Liver (tissue), 3 donors: Measurements from ENCODE around the gene CEP164.

ENCODE experiments used
- RAD21 ChIP-seq, 2 donors: IDR thresholded peaks; 2 replicates each; pipeline ENCODE4 v1.6.1; 2016; ENCODE audit warnings: antibody characterized with exemption in 2 of 2, mild to moderate bottlenecking in 2 of 2
- RXRA ChIP-seq, 2 donors: IDR thresholded peaks; 2 replicates each; pipeline ENCODE4 v1.6.1; 2017 to 2018; ENCODE audit warnings: antibody characterized with exemption in 2 of 2, mild to moderate bottlenecking in 1 of 2
- TAF1 ChIP-seq: conservative IDR thresholded peaks from 2 replicates; pipeline ENCODE4 v1.6.1; 2016; ENCODE audit warnings: antibody characterized with exemption, mild to moderate bottlenecking
- TF ChIP-seq, protein P1 (sequence below): fragments of 150-350 bp; IDR thresholded peaks from 2 replicates; pipeline ENCODE4 v1.5.1; 2017; ENCODE audit warnings: improper control_type of control experiment, low read depth, low read length; ENCODE audit not compliant: missing input control
- TF ChIP-seq, protein P2 (sequence below): IDR thresholded peaks from 2 replicates; pipeline ENCODE4 v1.6.1; 2016; ENCODE audit warnings: antibody characterized with exemption
- donor health status: healthy.
- donor health status: healthy.

DNA sequence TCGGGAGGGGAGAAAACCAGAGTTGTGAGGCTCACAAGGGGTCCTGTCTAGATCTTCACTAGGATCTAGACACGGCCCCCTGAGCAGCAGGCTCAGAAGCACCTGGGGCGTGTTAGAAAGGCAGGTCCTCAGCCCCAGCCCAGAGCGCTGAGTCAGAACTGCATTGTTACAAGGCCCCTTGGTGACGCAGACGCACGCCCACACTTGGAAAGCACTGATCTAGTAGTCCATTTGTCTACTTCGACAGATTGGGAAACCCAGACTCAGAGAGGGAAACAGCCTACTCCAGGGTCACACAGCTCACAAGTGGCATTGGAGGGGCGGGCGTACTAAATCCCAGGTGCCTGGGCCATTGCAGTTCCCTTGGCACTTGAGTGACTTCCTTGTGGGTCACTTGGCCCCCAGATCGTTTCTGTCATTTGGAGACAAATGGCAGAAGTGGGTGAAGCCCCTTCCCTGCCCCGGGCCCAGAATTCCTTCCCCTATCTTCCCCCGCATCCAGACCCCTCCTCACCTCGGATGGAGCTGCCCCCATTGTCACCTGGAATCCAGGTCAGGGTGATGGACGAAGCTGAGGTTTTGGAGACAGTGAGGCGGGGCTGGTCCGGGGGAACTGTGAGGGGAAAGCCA is 110.8 kb downstream of the CEP164 start:
- TF ChIP-seq, protein P1, sequence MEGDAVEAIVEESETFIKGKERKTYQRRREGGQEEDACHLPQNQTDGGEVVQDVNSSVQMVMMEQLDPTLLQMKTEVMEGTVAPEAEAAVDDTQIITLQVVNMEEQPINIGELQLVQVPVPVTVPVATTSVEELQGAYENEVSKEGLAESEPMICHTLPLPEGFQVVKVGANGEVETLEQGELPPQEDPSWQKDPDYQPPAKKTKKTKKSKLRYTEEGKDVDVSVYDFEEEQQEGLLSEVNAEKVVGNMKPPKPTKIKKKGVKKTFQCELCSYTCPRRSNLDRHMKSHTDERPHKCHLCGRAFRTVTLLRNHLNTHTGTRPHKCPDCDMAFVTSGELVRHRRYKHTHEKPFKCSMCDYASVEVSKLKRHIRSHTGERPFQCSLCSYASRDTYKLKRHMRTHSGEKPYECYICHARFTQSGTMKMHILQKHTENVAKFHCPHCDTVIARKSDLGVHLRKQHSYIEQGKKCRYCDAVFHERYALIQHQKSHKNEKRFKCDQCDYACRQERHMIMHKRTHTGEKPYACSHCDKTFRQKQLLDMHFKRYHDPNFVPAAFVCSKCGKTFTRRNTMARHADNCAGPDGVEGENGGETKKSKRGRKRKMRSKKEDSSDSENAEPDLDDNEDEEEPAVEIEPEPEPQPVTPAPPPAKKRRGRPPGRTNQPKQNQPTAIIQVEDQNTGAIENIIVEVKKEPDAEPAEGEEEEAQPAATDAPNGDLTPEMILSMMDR = no peak
- TF ChIP-seq RAD21 (IDR thresholded peaks at IDR 0.05) (no peak), RXRA (IDR thresholded peaks at IDR 0.05) (no peak), TAF1 (no peak)
- TF ChIP-seq, protein P2, sequence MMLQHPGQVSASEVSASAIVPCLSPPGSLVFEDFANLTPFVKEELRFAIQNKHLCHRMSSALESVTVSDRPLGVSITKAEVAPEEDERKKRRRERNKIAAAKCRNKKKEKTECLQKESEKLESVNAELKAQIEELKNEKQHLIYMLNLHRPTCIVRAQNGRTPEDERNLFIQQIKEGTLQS = no peak
